Measurements from ENCODE around the gene ANKRD63.

The ANKRD63 gene

GRCh38 chr15:40248006-40248783, 34.7 kb downstream of the ANKRD63 start:
- H3K4me3 ChIP-seq (ENCODE audit: insufficient read depth in 1 of 2, low read depth in 1 of 2, low read length in 2 of 2): no peak overlapping the region
- H2AFZ ChIP-seq (ENCODE audit: low read depth, low read length): no peak overlapping the region
- H2AK5ac ChIP-seq (ENCODE audit: low read length, severe bottlenecking): no peak overlapping the region
- H3K18ac ChIP-seq (ENCODE audit: low read depth in 1 of 2, low read length in 2 of 2): no peak overlapping the region
- H3K4me2 ChIP-seq (ENCODE audit: low read length, poor library complexity, severe bottlenecking): no peak overlapping the region
- H3K4me1 ChIP-seq (ENCODE audit: control insufficient read depth, insufficient read depth, low read depth, low read length): peaks cover 24% of the 10 kb centered on the region
- peak overlapping the region; percentile 13 for H2BK15ac ChIP-seq (ENCODE audit: low read depth, poor library complexity, severe bottlenecking)
- peaks cover 0 to 58% of the 10 kb centered on the region in 2 experiments for H3K27me3 ChIP-seq (ENCODE audit: control insufficient read depth in 1 of 2, insufficient read depth in 1 of 2, low read length in 2 of 2)
- H3K79me1 ChIP-seq (replicated peaks; ENCODE audit: low read length, poor library complexity, severe bottlenecking): no peaks in the 10 kb centered on the region
- no peak overlapping the region for H2BK5ac ChIP-seq (ENCODE audit: low read depth, low read length, poor library complexity, severe bottlenecking)
- H3K4ac ChIP-seq (ENCODE audit: low read depth in 1 of 2, low read length in 2 of 2): no peak overlapping the region
- no peak overlapping the region for H3K9ac ChIP-seq (ENCODE audit: low read length)
- H3K27ac ChIP-seq (ENCODE audit: low read length, poor library complexity, severe bottlenecking): no peak overlapping the region
- H4K8ac ChIP-seq (ENCODE audit: low read length): no peak overlapping the region
- 88% methylated on average over 16 of the region's 17 CpGs for WGBS
- H3K36me3 ChIP-seq (ENCODE audit: control insufficient read depth in 1 of 2, insufficient read depth in 2 of 2, low read depth in 1 of 2, low read length in 2 of 2): no peaks in the 10 kb centered on the region
- H3K14ac ChIP-seq (ENCODE audit: low read length in 2 of 2): no peak overlapping the region
- DNase-seq: no peak
- no peaks in the 10 kb centered on the region for H3K9me3 ChIP-seq (ENCODE audit: control insufficient read depth, low read length)
- peak overlapping the region; percentile 53 for H4K91ac ChIP-seq (ENCODE audit: low read length)
- no peak overlapping the region for H3K23ac ChIP-seq (ENCODE audit: low read length in 2 of 2)
- no peak overlapping the region for H2BK120ac ChIP-seq (ENCODE audit: low read depth, low read length)
- no peak overlapping the region for H2BK12ac ChIP-seq (ENCODE audit: low read length in 2 of 2)

GRCh38 chr15:40247406-40247971, 35.4 kb downstream of the ANKRD63 start:
- Histone ChIP-seq H3K27ac (ENCODE audit: low read length, poor library complexity, severe bottlenecking) (no peak overlapping the region), H3K9me3 (ENCODE audit: control insufficient read depth, low read length) (no peaks in the 10 kb centered on the region), H4K8ac (ENCODE audit: low read length) (no peak overlapping the region), H3K18ac (ENCODE audit: low read depth in 1 of 2, low read length in 2 of 2) (no peak overlapping the region), H3K79me1 (replicated peaks; ENCODE audit: low read length, poor library complexity, severe bottlenecking) (no peaks in the 10 kb centered on the region), H4K91ac (ENCODE audit: low read length) (no peak overlapping the region), H2AK5ac (ENCODE audit: low read length, severe bottlenecking) (no peak overlapping the region), H3K27me3 (ENCODE audit: control insufficient read depth in 1 of 2, insufficient read depth in 1 of 2, low read length in 2 of 2) (peaks cover 0 to 51% of the 10 kb centered on the region in 2 experiments), H3K4ac (ENCODE audit: low read depth in 1 of 2, low read length in 2 of 2) (no peak overlapping the region), H2BK5ac (ENCODE audit: low read depth, low read length, poor library complexity, severe bottlenecking) (no peak overlapping the region), H2BK120ac (ENCODE audit: low read depth, low read length) (no peak overlapping the region), H2BK12ac (ENCODE audit: low read length in 2 of 2) (no peak overlapping the region), H2BK15ac (ENCODE audit: low read depth, poor library complexity, severe bottlenecking) (no peak overlapping the region), H3K9ac (ENCODE audit: low read length) (no peak overlapping the region), H3K14ac (ENCODE audit: low read length in 2 of 2) (no peak overlapping the region), H3K4me1 (ENCODE audit: control insufficient read depth, insufficient read depth, low read depth, low read length) (peaks cover 17% of the 10 kb centered on the region), H3K4me3 (ENCODE audit: insufficient read depth in 1 of 2, low read depth in 1 of 2, low read length in 2 of 2) (no peak overlapping the region), H3K23ac (ENCODE audit: low read length in 2 of 2) (no peak overlapping the region), H3K36me3 (ENCODE audit: control insufficient read depth in 1 of 2, insufficient read depth in 2 of 2, low read depth in 1 of 2, low read length in 2 of 2) (no peaks in the 10 kb centered on the region), H3K4me2 (ENCODE audit: low read length, poor library complexity, severe bottlenecking) (no peak overlapping the region), H2AFZ (ENCODE audit: low read depth, low read length) (no peak overlapping the region)
- no peak for DNase-seq
- WGBS: 93% methylated on average over 10 of the region's 12 CpGs

- 91% methylated on average over 8 of the region's 8 CpGs for WGBS
- no peak for DNase-seq
- peaks cover 11% of the 10 kb centered on the region for H3K4me1 ChIP-seq (ENCODE audit: control insufficient read depth, insufficient read depth, low read depth, low read length)
- no peak overlapping the region for H2BK5ac ChIP-seq (ENCODE audit: low read depth, low read length, poor library complexity, severe bottlenecking)
- H3K4me2 ChIP-seq (ENCODE audit: low read length, poor library complexity, severe bottlenecking): no peak overlapping the region
- H3K4me3 ChIP-seq (ENCODE audit: insufficient read depth in 1 of 2, low read depth in 1 of 2, low read length in 2 of 2): no peak overlapping the region
- no peak overlapping the region for H3K4ac ChIP-seq (ENCODE audit: low read depth in 1 of 2, low read length in 2 of 2)
- peaks cover 0 to 46% of the 10 kb centered on the region in 2 experiments for H3K27me3 ChIP-seq (ENCODE audit: control insufficient read depth in 1 of 2, insufficient read depth in 1 of 2, low read length in 2 of 2)
- H2BK12ac ChIP-seq (ENCODE audit: low read length in 2 of 2): no peak overlapping the region
- H3K36me3 ChIP-seq (ENCODE audit: control insufficient read depth in 1 of 2, insufficient read depth in 2 of 2, low read depth in 1 of 2, low read length in 2 of 2): no peaks in the 10 kb centered on the region
- no peak overlapping the region for H2AFZ ChIP-seq (ENCODE audit: low read depth, low read length)
- no peak overlapping the region for H2BK120ac ChIP-seq (ENCODE audit: low read depth, low read length)
- no peak overlapping the region for H3K9ac ChIP-seq (ENCODE audit: low read length)
- no peak overlapping the region for H3K27ac ChIP-seq (ENCODE audit: low read length, poor library complexity, severe bottlenecking)
- no peak overlapping the region for H3K14ac ChIP-seq (ENCODE audit: low read length in 2 of 2)
- no peak overlapping the region for H4K8ac ChIP-seq (ENCODE audit: low read length)
- no peak overlapping the region for H2AK5ac ChIP-seq (ENCODE audit: low read length, severe bottlenecking)
- no peaks in the 10 kb centered on the region for H3K9me3 ChIP-seq (ENCODE audit: control insufficient read depth, low read length)
- H3K79me1 ChIP-seq (replicated peaks; ENCODE audit: low read length, poor library complexity, severe bottlenecking): no peaks in the 10 kb centered on the region
- H2BK15ac ChIP-seq (ENCODE audit: low read depth, poor library complexity, severe bottlenecking): no peak overlapping the region
- no peak overlapping the region for H3K23ac ChIP-seq (ENCODE audit: low read length in 2 of 2)
- no peak overlapping the region for H3K18ac ChIP-seq (ENCODE audit: low read depth in 1 of 2, low read length in 2 of 2)
- H4K91ac ChIP-seq (ENCODE audit: low read length): peak overlapping the region; percentile 11
Measured at GRCh38 chr15:40246496-40247280, 36.2 kb downstream of the ANKRD63 start.

All from mesenchymal stem cell (in vitro differentiated cells and primary cell).